HG03378 (cell line): ENCODE measurements around the gene SDSL.

Source experiments
- ATAC-seq: cut with Tn5 transposase; IDR thresholded peaks from one replicate; pipeline ENCODE4 v1.9.1; 2021; ENCODE audit warnings: mild to moderate bottlenecking, moderate library complexity; ENCODE audit not compliant: unreplicated experiment

SDSL gene

DNA sequence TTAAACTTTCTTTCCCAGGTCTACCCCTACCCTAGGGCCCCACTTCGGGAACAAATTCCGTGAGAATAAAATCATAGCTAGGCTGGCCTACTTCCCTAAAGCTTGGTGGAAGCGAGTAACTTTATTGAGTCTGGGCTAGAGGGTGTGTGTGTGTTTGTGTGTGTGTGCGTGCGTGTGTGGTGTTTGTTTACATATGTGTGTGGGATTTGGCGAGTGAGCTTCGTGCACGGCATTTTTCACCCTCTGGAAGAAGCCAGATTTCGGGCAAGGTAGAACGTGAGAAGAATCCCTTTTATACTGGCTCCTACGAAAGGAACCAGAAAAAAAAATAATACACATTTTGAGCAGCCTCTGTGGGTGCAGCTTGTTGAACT, 57.0 kb downstream of the SDSL start:
- no peak for ATAC-seq

GRCh38 chr12:113479590-113480335, 57.6 kb downstream of the SDSL start:
- ATAC-seq: no peak

- ATAC-seq: no peak
Observed at GRCh38 chr12:113480336-113480971, 58.3 kb downstream of the SDSL start.

DNA sequence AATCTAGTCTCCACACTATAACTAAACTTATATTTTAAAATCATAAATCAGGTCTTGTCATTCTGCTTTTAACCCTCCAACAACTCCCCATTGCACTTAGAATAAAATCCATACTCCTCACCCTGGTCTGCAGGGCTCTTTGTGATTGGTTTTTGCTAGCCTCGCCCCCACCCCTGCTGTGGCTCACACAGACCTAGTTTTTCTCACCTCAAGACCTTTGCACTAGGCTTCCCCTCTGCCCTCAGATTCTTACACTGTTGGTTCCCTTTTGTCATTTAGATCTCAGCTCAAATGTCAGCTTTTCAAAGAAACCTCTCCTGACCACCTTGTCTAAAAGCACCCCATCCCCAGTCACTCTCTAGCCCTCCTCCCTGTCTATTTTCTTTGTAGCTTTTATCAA, 60.2 kb downstream of the SDSL start:
- no peak for ATAC-seq

DNA sequence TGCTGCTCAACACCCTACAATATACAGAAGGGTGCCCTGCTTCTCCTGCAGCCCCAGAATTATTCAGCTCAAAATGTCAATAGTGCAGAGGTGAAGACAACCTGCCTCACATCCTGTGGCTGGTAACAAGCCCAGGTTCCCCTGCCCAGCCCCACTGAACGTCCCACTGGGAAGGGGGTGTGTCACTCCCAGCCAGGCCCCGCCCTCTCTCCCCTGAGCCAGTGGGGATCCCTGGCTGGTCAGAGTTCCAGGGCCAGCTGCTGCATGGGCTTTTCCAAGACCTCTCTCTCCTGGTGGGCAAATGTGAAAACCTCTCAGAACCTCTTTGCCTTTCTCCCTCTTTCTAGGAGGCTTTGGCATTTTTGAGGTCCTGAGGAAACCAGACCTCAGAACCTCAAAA, 63.1 kb downstream of the SDSL start:
- ATAC-seq: no peak

- no peak for ATAC-seq
Observed at GRCh38 chr12:113486722-113487121, 64.5 kb downstream of the SDSL start.
